T-cell (primary cell): ENCODE measurements around the gene PNPO. TPM values are rescaled to one million over a fixed set of nuclear protein-coding genes. Genes with fewer than 3 reads are reported as not detected.

ENCODE experiments used
- ATAC-seq, 4 experiments: fragments of 200-7000 bp in 3 of 4; fragments of 150-1000 bp in 1 of 4; cut with Tn5 transposase; replicated peaks in 1 of 4; 1 replicate in 3 of 4; 2 replicates in 1 of 4; pipeline ENCODE4 v1.10.0; 2021; ENCODE audit warnings: moderate library complexity in 3 of 4, mild to moderate bottlenecking in 2 of 4, moderate number of reproducible peaks in 1 of 4
- CTCF ChIA-PET, 2 donors: fragments of 300-600 bp; sonication (Branson Sonifier 250); formaldehyde crosslinking; loops; one replicate each; lab custom pipeline; 2022; ENCODE audit warnings: antibody characterized with exemption in 2 of 2; lab: Charles Lee
- POLR2A ChIA-PET, 2 donors: fragments of 300-600 bp; sonication (Branson Sonifier 250); formaldehyde crosslinking; loops; one replicate each; lab custom pipeline; 2022; ENCODE audit warnings: antibody characterized with exemption in 2 of 2; lab: Charles Lee
- DNase-seq, 35 experiments: peaks; one replicate each; pipeline versions ENCODE4 v3.0.0 to v3.0.0-alpha.2; 2013 to 2023
- H3K27ac ChIP-seq: one replicate; pipeline ENCODE4 v1.5.1; 2013; ENCODE audit warnings: low read length
- H3K27me3 ChIP-seq, 2 experiments: replicated peaks in 1 of 2; 1 replicate in 1 of 2; 2 replicates in 1 of 2; pipeline versions ENCODE4 v1.6.1 to v1.7.0; 2013; ENCODE audit warnings: low read length in 1 of 2, mixed read lengths in 1 of 2; ENCODE audit not compliant: control insufficient read depth in 2 of 2, insufficient read depth in 2 of 2; ENCODE audit errors: extremely low read depth in 1 of 2
- H3K36me3 ChIP-seq, 2 donors: 1 replicate in 1 of 2; 2 replicates in 1 of 2; pipeline versions ENCODE4 v1.6.1 to v1.7.0; 2013; ENCODE audit warnings: low read length in 1 of 2; ENCODE audit not compliant: control insufficient read depth in 2 of 2, insufficient read depth in 1 of 2; ENCODE audit errors: extremely low read depth in 1 of 2
- H3K4me1 ChIP-seq, 2 experiments: 1 replicate in 1 of 2; 2 replicates in 1 of 2; pipeline versions ENCODE4 v1.6.1 to v1.7.0; 2013; ENCODE audit warnings: low read length in 2 of 2, mixed read lengths in 1 of 2; ENCODE audit not compliant: insufficient read depth in 2 of 2, control insufficient read depth in 1 of 2; ENCODE audit errors: extremely low read depth in 1 of 2
- H3K4me3 ChIP-seq, 2 donors: 1 replicate in 1 of 2; 2 replicates in 1 of 2; pipeline versions ENCODE4 v1.5.1 to v1.7.0; 2013; ENCODE audit warnings: mild to moderate bottlenecking in 2 of 2, low read length in 1 of 2, moderate library complexity in 1 of 2; ENCODE audit not compliant: control insufficient read depth in 1 of 2; ENCODE audit errors: extremely low read depth in 1 of 2
- H3K9me3 ChIP-seq: 2 replicates; pipeline ENCODE4 v1.7.0; 2013
- H3K27ac Mint-ChIP-seq, 2 donors: one replicate each; pipeline ENCODE4 v1.8.0; 2020 to 2021; ENCODE audit warnings: mild to moderate bottlenecking in 2 of 2, mixed read lengths in 2 of 2
- H3K27me3 Mint-ChIP-seq, 2 donors: one replicate each; pipeline ENCODE4 v1.8.0; 2021 to 2022; ENCODE audit warnings: mixed read lengths in 2 of 2
- H3K36me3 Mint-ChIP-seq: one replicate; pipeline ENCODE4 v1.8.0; 2021; ENCODE audit warnings: mixed read lengths
- H3K4me1 Mint-ChIP-seq, 3 donors: one replicate each; pipeline ENCODE4 v1.8.0; 2020 to 2022; ENCODE audit warnings: mixed read lengths in 3 of 3, mild to moderate bottlenecking in 1 of 3
- H3K4me3 Mint-ChIP-seq, 3 donors: one replicate each; pipeline ENCODE4 v1.8.0; 2020 to 2022; ENCODE audit warnings: mild to moderate bottlenecking in 3 of 3, mixed read lengths in 3 of 3, moderate library complexity in 3 of 3
- H3K9me3 Mint-ChIP-seq, 3 donors: one replicate each; pipeline ENCODE4 v1.8.0; 2020 to 2022; ENCODE audit warnings: mixed read lengths in 3 of 3
- WGBS: methylation state at CpG from one replicate; pipeline ENCODE4 v1.1.5; 2013; ENCODE audit warnings: missing lambda C conversion rate; ENCODE audit not compliant: insufficient coverage; 5-methylcytosine and 5-hydroxymethylcytosine counted together
- total RNA-seq, 35 experiments: library from RNA in 6 of 35; stranded (reverse) in 6 of 35; fragments of 120-200 nt in 1 of 35; gene quantifications; one replicate each; pipeline versions ENCODE4 v1.2.1 to v1.2.4 and lab custom pipeline; 2013 to 2026

Gene PNPO
- total RNA-seq, 5 donors from 2014 or later (not counting 1 experiment from before 2014, with no cell fraction given): 10.3 to 18.5 (median 15.7) TPM

GRCh38 chr17:47896672-47897490 is 44.5 kb upstream of the PNPO start:
- ChIA-PET CTCF (no interaction called here), POLR2A (no interaction called here)
- Mint-ChIP-seq H3K27ac (peak overlapping the region; percentile 94 to 96), H3K4me3 (peak overlapping the region; percentile 90 to 98 (median 94)), H3K36me3 (peaks cover 8% of the 10 kb centered on the region), H3K27me3 (no peaks in the 10 kb centered on the region), H3K4me1 (peaks cover 51 to 59% (median 57%) of the 10 kb centered on the region in 3 donors), H3K9me3 (no peaks in the 10 kb centered on the region)
- 6% methylated on average over 20 of the region's 22 CpGs for WGBS
- H3K4me3 ChIP-seq: peak overlapping the region; percentile 93 to 94
- ATAC-seq (no peak), DNase-seq (peak in 2 of 35 experiments; percentile 29 to 35)
- peaks cover 0 to 25% of the 10 kb centered on the region in 2 donors for H3K36me3 ChIP-seq
- H3K27me3 ChIP-seq: no peaks in the 10 kb centered on the region
- no peaks in the 10 kb centered on the region for H3K9me3 ChIP-seq
- peak overlapping the region; percentile 92 for H3K27ac ChIP-seq
- H3K4me1 ChIP-seq: peaks cover 11 to 28% of the 10 kb centered on the region in 2 experiments

GRCh38 chr17:47897561-47897960 is 43.8 kb upstream of the PNPO start:
- Mint-ChIP-seq H3K27me3 (no peaks in the 10 kb centered on the region), H3K9me3 (no peaks in the 10 kb centered on the region), H3K27ac (peak overlapping the region in 1 of 2 donors; percentile 96), H3K4me1 (peaks cover 57 to 66% (median 63%) of the 10 kb centered on the region in 3 donors), H3K36me3 (peaks cover 14% of the 10 kb centered on the region), H3K4me3 (peak overlapping the region; percentile 90 to 98 (median 94))
- no peaks in the 10 kb centered on the region for H3K9me3 ChIP-seq
- WGBS: 45% methylated on average over 1 of the region's 5 CpGs
- ChIA-PET POLR2A (no interaction called here), CTCF (no interaction called here)
- H3K4me1 ChIP-seq: peaks cover 11 to 28% of the 10 kb centered on the region in 2 experiments
- H3K36me3 ChIP-seq: peaks cover 0 to 25% of the 10 kb centered on the region in 2 donors
- H3K4me3 ChIP-seq: no peak overlapping the region
- no peak for DNase-seq
- ATAC-seq: no peak
- no peaks in the 10 kb centered on the region for H3K27me3 ChIP-seq
- H3K27ac ChIP-seq: no peak overlapping the region

- Mint-ChIP-seq H3K27me3 (no peaks in the 10 kb centered on the region), H3K4me3 (peak overlapping the region in 1 of 3 donors; percentile 44), H3K9me3 (no peaks in the 10 kb centered on the region), H3K27ac (no peak overlapping the region), H3K4me1 (peaks cover 64 to 68% (median 65%) of the 10 kb centered on the region in 3 donors), H3K36me3 (peaks cover 18% of the 10 kb centered on the region)
- no peaks in the 10 kb centered on the region for H3K9me3 ChIP-seq
- ChIA-PET POLR2A (no interaction called here), CTCF (no interaction called here)
- no peak overlapping the region for H3K27ac ChIP-seq
- no peak for ATAC-seq
- no peak overlapping the region for H3K4me3 ChIP-seq
- peaks cover 11 to 28% of the 10 kb centered on the region in 2 experiments for H3K4me1 ChIP-seq
- no peaks in the 10 kb centered on the region for H3K27me3 ChIP-seq
- DNase-seq: no peak
- H3K36me3 ChIP-seq: peaks cover 0 to 25% of the 10 kb centered on the region in 2 donors
Measured at GRCh38 chr17:47898241-47898640, 43.1 kb upstream of the PNPO start.

GRCh38 chr17:47899643-47900042 is 41.7 kb upstream of the PNPO start:
- Histone ChIP-seq H3K27me3 (no peaks in the 10 kb centered on the region), H3K36me3 (peaks cover 4 to 23% of the 10 kb centered on the region in 2 donors), H3K27ac (no peak overlapping the region), H3K4me3 (no peak overlapping the region), H3K4me1 (peaks cover 9 to 28% of the 10 kb centered on the region in 2 experiments), H3K9me3 (no peaks in the 10 kb centered on the region)
- Mint-ChIP-seq H3K36me3 (peaks cover 22% of the 10 kb centered on the region), H3K27me3 (no peaks in the 10 kb centered on the region), H3K4me3 (no peak overlapping the region), H3K27ac (no peak overlapping the region), H3K9me3 (no peaks in the 10 kb centered on the region), H3K4me1 (peaks cover 59 to 64% (median 61%) of the 10 kb centered on the region in 3 donors)
- ATAC-seq (no peak), DNase-seq (no peak)
- ChIA-PET POLR2A (interaction anchor here in 1 of 2 donors (0.6 kb wide), 1 partner anchor 9 kb away, joined by 5 read pairs; no protein-coding TSS in a partner anchor), CTCF (no interaction called here)
- 94% methylated on average over 5 of the region's 5 CpGs for WGBS

DNA sequence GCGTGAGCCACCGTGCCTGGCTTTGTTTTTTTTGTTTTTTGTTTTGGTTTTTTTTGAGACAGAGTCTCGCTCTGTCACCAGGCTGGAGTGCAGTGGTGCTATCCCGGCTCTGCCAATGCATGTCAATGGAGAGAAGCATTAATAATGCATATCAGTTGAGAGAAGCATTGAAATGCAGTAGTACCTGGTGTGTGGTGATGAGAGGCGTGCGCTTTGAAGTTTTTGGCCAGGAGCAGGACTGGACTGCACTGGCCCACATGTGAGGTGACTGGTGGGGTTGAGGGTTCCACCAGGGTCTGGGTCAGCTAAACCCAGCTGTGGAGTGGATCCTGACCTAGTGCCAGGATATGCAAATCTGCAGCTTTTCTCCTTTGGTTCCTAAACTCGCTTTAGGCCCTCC is 39.9 kb upstream of the PNPO start:
- ChIA-PET CTCF (interaction anchor here in 1 of 2 donors (0.7 kb wide), 1 partner anchor 493 kb away, joined by 3 read pairs; no protein-coding TSS in a partner anchor), POLR2A (no interaction called here)
- Histone ChIP-seq H3K9me3 (no peaks in the 10 kb centered on the region), H3K36me3 (peaks cover 4 to 31% of the 10 kb centered on the region in 2 donors), H3K4me3 (no peak overlapping the region), H3K27ac (no peak overlapping the region), H3K4me1 (peaks cover 7 to 25% of the 10 kb centered on the region in 2 experiments), H3K27me3 (no peaks in the 10 kb centered on the region)
- no peak for DNase-seq
- Mint-ChIP-seq H3K4me1 (peaks cover 66 to 68% (median 66%) of the 10 kb centered on the region in 3 donors), H3K27me3 (no peaks in the 10 kb centered on the region), H3K36me3 (peaks cover 30% of the 10 kb centered on the region), H3K27ac (no peak overlapping the region), H3K4me3 (no peak overlapping the region), H3K9me3 (no peaks in the 10 kb centered on the region)
- no peak for ATAC-seq
- WGBS: 97% methylated on average over 4 of the region's 7 CpGs

DNA sequence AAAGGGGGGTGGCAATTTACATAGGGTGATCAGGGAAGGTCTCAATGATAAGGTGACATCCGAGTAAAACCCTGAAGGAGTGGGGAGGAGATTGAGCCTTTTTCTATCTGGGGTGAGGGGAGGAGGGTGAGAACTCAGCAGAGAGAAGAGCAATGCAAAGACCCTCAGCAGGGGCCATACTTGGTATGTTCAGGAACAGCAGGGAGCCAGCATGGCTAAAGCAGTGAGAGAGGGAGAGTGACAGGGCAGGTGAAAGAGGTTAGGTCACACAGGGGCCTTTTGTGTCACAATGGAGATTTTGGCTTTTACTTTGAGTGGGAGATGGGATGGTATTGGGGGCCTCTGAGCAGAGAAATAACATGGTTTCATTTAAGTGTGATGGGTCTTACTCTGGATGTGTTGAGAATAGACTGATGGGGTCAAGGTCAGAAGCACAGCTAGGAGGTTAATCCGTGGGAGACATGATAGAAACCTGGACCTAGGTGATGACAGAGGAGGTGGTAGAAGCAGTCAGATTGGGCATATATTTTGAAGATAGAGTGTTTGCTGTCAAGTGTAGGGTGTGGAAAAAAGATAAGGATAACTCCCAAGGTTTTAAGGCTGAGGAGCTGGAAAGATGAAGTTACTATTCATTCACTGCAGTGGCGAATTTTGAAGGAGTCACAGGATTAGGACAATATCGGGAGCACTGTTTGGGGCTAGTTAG is 39.2 kb upstream of the PNPO start:
- CTCF ChIA-PET: no interaction called here
- Mint-ChIP-seq H3K9me3 (no peaks in the 10 kb centered on the region), H3K4me1 (peaks cover 66 to 69% (median 67%) of the 10 kb centered on the region in 3 donors), H3K4me3 (no peak overlapping the region), H3K36me3 (peaks cover 38% of the 10 kb centered on the region), H3K27ac (no peak overlapping the region), H3K27me3 (no peaks in the 10 kb centered on the region)
- POLR2A ChIA-PET: no interaction called here
- no peaks in the 10 kb centered on the region for H3K27me3 ChIP-seq
- no peak overlapping the region for H3K27ac ChIP-seq
- no peak for ATAC-seq
- peaks cover 4 to 31% of the 10 kb centered on the region in 2 donors for H3K36me3 ChIP-seq
- 87% methylated on average over 3 of the region's 4 CpGs for WGBS
- H3K4me3 ChIP-seq: no peak overlapping the region
- no peaks in the 10 kb centered on the region for H3K9me3 ChIP-seq
- peaks cover 4 to 19% of the 10 kb centered on the region in 2 experiments for H3K4me1 ChIP-seq
- DNase-seq: no peak
